ENCODE results near the gene PTPRD.

PTPRD gene

DNA sequence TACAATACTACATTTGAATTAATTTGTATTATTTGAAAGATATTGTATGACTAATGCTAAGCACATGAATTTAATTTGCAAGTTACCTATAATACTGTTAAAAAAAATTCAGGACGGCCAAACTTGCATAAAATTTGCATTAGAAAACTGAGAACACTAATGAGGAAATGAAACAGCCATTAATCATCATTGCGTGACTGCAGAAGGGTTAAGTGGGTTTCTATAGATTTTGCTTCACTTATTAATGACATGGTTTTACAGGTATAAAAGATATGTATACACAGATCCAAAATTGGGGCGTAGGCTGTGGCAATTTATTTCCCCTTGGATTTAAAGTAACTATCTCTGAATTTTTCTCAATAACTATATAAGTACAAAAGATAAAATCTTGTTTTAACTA, 882.6 kb downstream of the PTPRD start:
- DNase-seq, result no peak

- DNase-seq, result no peak
Observed at GRCh38 chr9:9729082-9729481, 883.7 kb downstream of the PTPRD start.

DNA sequence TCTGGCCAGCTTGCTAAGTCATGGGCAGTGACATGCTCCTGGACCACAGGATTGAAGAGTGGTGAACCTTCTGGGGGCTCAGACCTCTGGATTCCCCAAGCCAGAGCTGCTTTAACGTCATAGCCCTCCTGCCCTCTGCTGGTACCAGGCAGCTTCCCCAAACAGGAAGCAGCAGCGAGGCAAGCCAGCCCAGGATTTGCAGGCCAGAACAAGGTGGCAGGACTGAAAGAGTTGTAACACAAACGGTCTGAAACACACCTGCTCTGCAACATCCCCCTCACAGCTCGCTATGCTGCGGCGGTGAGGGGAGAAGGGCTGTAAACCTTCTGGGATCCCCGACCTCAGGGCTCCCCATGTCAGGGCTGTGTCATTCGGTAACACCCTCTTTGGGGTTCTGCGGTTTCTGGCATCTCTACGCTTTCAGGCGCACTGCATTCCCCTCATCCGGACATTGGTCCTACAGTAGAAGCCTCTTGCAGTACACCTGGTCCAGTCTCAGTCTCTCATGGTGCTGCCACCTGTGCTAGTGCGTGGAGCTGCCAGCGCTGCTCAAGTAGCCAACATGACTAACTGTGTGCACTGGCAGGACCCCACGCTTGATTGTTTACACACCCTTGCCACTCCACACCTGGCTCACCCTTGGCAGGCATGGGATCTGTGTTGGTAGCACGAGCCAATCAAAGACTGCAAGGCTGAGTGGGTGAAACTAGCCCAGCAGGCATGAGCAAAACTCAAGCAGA, 893.3 kb downstream of the PTPRD start:
- DNase-seq, result no peak

- DNase-seq, result no peak
Observed at GRCh38 chr9:9718691-9719090, 894.1 kb downstream of the PTPRD start.

DNA sequence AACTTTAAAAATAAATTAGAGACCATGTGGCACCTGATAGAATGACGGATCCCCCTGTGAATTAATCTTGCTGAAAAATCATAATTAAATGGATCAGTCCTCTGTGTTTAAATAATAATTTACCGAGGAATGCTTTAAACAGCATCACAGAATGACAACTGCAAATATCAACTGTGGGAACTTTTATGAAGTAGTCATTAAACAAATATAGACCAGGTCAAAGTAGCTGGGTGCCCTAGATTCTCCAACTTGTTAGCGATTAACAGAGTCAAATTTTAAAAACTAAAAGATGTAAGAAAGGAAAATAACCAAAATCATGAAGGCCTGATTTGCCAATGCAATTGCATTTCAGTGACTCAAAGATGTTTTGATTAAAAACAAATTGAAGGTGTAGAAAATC, 933.4 kb downstream of the PTPRD start:
- no peak for DNase-seq

DNA sequence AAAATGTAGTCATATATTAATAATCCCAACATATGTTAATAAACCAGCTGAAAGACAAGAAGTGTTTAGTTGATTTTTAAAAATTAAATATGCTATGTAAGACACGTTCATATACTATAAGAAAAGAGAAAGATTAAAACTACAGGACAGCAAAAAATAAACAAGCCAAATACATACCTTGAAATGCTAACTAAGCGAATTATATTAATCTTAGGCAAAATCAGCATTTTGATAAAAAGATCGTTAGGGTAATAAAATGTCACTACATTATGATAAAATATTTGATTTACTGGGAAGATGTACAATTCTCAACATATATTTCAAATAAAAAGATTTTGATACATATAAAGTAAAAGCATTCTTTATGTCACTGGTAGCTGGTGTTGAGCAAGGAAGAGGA, 938.3 kb downstream of the PTPRD start:
- DNase-seq, result no peak

DNA sequence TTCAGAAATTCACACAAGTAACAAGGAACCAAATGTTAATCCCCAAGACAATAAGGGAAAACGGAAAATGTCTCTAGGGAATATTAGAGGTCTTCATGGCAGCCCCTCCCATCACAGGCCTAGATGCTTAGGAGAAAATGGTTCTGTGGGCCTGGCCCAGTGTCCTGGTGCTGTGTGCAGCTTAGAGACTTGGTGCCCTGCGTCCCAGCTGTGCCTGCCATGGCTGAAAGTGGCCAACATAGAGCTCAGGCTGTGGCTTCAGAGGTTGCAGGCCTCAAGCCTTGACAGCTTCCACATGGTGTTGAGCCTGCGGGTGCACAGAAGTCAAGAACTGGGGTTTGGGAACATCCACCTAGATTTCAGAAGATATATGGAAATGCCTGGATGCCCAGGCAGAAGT, 942.3 kb downstream of the PTPRD start:
- DNase-seq, result no peak

- DNase-seq, result no peak
Observed at GRCh38 chr9:9645006-9645405, 967.8 kb downstream of the PTPRD start.

DNA sequence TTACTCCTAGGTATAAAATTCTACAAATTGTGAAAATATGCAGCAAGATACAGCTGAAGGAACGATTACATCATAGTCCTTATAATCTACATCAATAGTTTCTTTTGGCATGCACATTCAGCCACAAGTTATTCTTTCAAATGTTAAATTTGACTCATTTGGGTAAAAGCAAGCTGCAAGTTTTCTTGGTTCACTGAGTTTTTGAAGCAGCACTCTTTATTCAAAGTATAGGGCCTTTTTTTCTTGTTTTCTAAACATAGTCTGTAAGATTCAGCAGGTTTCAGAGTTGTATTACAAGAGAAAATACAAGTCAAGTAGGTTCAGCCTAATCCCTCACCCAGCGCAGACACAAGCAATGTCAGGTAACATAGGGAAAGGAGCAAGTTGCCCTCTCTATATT, 981.5 kb downstream of the PTPRD start:
- DNase-seq, result no peak

DNA sequence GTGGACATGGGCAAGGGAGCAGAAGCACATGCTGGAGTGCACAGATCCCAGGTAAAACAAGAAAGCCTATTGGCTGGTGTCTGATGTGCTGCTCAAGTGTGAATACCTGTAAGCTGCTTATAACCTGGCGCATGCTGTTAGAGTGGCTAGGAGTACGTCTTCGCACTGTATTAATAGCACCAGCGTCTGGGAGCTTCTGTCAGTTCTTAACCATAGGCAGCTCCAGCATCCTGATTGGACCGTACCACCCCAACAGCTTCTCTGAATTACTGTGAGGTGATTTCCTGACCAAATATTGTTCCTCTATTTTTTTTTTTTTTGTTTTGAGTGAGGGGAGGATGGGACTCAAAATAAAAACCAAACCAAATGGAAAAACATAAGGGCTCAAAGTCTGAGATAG, 987.6 kb downstream of the PTPRD start:
- DNase-seq, result no peak

DNA sequence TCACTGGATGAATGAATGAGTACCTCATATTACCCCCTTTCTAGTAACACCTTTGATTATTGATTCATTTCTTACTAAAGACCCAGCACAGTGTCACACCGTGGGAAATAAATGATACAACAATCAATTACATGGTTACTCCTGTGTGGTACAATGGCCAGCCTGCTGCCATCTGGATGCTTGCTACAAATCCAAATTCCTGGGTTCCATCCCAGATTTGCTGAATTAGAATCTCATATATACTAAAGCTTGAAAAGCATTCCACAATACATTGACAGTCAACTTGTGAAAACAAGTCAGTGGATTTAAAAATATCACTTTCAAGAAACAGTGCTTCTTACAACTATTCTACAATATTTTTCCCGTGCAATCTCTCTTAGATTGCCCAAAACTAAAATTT, 989.3 kb downstream of the PTPRD start:
- no peak for DNase-seq

DNA sequence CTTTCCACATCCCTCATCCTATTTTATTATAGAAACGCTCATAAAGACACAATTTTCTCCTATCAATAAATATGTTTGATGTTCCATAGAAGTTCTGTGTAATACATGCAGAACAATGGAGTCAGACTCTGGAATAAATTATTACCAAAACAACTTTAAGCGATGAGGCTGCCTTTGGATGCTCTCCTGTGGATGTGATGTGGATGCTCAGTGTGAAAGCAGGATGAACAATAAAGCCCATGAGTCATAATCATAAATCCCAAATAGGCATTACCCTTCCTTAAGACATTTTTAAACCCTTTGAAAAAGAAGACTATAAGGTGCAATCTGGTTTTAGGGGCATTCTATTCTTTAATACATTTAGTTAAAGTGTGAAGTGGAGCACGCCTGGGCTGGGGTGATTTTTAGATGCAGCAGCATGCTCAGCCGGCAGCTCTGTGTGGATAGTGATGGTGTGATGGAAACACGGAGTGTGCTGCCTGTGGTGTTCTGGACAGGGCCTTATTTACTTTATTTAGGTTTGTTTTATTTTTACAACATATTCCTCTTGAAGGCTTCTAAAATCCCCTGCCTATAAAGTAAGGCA, 991.4 kb downstream of the PTPRD start:
- DNase-seq, result no peak

- DNase-seq, result no peak
Observed at GRCh38 chr9:9620736-9621135, 992.1 kb downstream of the PTPRD start.

DNA sequence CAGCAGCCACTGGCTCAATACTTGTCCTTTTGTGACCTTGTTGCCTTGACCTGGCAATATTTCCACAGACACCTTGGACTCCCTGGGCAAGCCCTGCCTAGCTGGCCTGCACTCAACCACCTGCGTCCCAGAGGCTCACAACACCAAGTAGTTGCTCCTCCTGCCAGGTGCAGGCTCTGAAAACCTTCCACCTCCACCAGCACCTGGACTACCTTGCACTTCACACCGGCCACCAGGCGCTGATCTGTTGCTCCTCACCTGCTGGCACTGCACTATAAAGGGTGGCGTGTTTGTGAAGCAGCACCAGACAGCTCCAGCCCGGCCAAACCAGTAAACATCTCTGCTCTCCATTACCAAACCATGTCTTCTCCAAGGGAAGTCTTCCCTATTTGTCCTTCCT, 997.7 kb downstream of the PTPRD start:
- DNase-seq, result no peak

- no peak for DNase-seq
Observed at GRCh38 chr9:9614607-9615006, 998.2 kb downstream of the PTPRD start.

- DNase-seq, result no peak
Observed at GRCh38 chr9:9612755-9613154, 1000.0 kb downstream of the PTPRD start.

- DNase-seq, result peak; percentile 86
Observed at GRCh38 chr9:9612270-9612669, 1000.5 kb downstream of the PTPRD start.

GRCh38 chr9:9605681-9606080, 1007.1 kb downstream of the PTPRD start:
- no peak for DNase-seq

DNA sequence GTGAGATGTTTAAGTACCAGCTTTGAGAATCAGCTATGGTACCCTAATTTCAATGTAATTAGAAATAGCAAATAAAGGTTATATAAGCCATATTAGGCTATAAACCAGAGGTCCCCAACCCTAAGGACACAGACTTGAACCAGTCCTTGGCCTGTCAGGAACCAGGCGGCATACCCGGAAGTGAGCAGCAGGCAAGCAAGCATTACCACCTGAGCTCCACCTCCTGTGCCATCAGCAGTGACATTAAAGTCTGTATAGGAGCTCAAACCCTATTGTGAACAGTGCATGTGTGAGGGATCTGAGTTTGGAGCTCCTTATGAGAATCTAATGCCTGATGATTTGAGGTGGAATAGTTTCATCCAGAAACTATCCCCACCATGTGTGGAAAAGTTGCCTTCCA, 1009.5 kb downstream of the PTPRD start:
- no peak for DNase-seq

GRCh38 chr9:9598723-9599122, 1014.1 kb downstream of the PTPRD start:
- no peak for DNase-seq

GRCh38 chr9:9592104-9592503, 1020.7 kb downstream of the PTPRD start:
- DNase-seq, result no peak

- no peak for DNase-seq
Observed at GRCh38 chr9:9585920-9586319, 1026.9 kb downstream of the PTPRD start.

- no peak for DNase-seq
Observed at GRCh38 chr9:9574080-9574479, 1038.7 kb downstream of the PTPRD start.

DNA sequence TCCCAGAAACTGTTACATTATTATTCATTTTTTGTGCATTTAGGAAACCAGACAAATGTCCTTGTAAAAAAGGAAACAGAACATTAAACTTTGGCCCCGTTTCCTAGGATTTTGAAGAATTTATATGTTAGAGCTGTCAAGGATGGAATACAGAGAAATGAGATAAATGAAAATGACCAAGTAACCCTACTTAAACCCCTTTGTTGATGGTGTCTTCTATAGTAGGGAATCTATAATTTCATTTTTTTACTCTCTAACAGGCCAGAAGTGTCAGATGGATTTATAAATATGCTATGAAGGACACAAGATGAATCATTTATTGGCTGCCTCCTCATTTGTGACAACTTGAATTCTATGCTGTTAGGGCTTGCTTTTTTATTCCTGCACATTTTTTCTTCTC, 1047.1 kb downstream of the PTPRD start:
- DNase-seq, result no peak

GRCh38 chr9:9563817-9564216, 1049.0 kb downstream of the PTPRD start:
- no peak for DNase-seq

All from NCI-H2171 treated with DMSO at 0.1 percent for 48 hours (cell line).